ENCODE data around the gene ZNRD2. TPM values are rescaled to one million over a fixed set of nuclear protein-coding genes. Genes with fewer than 3 reads are reported as not detected.

ZNRD2 gene
- total RNA-seq, 1 donor from 2014 or later: 17.3 TPM

DNA sequence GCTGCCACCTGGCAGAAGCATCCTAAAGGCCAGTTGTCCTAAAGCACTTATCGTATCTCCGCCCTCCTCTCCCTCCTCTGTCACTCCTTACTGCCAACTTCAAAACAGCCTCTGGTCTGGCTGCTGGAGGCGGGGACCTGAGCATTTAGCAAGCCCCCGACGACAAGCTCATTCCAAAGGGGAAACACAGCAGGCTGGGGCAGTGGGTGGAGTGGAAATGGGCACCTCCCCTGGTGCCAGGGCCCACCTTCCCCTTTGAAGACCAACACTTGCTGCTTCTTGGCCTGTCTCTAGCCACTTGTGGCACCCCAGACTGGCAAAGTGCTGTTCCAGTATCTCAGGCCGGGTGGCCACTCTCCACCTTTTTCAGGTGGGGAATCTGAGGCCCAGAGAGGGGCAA is 40.1 kb downstream of the ZNRD2 start:
- no peak for DNase-seq (ENCODE audit: low spot score)

- peak; percentile 46 for DNase-seq (ENCODE audit: low spot score)
Measured at GRCh38 chr11:65611028-65611757, 40.9 kb downstream of the ZNRD2 start.

DNA sequence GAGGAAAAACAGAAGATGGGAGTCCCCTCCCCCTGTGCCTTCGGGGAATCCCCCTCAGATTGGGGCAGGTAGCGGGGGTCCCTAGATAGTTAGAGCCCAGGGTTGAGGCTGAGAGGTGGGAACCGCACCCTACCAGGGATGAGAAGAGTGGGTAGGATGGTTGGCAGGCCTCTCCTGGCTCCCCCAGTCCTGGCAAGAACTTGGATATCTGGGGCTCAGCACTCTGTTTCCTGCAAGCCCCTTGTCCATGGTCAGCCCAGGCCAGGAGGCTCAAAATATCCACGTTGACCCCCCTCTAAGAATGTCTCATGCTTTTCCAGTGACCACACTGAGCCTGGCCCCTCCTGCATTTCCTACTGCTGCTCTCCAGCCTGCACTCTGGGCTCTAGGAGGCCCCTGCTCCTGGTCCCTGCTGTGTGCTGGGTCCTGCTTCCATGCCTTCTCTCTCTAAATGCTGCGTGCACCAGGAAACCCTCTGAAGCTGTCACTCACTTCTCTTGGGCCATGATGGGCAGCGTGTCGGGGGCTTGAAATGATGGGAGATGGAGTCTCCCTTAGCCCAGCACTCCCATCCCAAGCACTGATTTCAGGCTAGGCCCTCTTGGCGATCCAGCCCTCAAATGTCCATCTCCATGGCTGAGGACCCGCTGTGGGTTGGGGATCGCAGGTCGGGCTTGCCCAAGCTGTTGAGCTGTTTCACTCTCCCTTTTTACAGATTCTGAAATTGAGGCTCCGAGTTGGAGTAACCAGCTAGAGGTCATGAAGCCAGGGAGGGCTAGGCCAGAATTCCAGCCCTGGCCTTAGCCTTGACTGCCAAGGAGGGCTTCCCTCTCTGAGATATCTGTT is 41.7 kb downstream of the ZNRD2 start:
- no peak for DNase-seq (ENCODE audit: low spot score)

- DNase-seq (ENCODE audit: low spot score): no peak
Measured at GRCh38 chr11:65612691-65613090, 42.4 kb downstream of the ZNRD2 start.

GRCh38 chr11:65613091-65613928 is 43.0 kb downstream of the ZNRD2 start:
- no peak for DNase-seq (ENCODE audit: low spot score)

DNA sequence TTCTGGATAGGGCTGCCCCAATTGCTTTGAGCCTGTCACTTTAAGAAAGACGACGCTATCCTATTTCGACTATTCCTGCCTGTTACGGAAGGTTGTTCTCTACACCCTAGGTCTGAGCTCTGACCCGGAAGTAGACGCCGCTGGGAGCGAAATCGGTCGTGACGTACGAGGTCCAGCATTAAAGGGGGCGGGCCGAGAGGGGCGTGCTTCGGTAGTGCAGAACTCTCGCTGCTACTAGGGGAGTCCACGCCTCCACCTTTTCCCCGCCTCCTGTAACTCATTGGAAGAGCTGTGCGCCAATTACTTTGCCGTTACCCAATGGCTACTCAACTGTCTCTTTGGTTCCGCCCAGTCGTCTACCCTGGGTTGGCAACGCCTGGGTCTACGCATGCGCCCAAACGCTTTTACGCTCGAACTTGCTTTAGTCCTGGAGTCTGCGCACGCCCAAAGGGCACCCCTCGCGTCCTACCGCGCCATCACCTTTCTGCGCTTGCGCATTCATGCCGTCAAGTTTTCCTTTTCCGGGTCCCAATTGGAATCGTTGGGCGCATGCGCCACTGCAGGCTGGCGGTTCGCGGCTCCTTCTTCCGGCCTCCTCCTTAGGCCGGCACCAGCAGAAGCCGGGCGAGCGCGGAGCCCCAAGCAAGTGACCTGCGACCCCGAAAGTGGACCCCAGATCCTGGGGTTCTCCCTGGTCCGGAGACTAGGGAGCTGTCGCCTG is 45.1 kb downstream of the ZNRD2 start, which contains the start of gene PCNX3:
Gene PCNX3 (plus strand): TSS at position 548 of the 721 bp plus-strand sequence. CDS start 536 bp downstream, outside the sequence.
- peak; percentile 100 for DNase-seq (ENCODE audit: low spot score)

DNA sequence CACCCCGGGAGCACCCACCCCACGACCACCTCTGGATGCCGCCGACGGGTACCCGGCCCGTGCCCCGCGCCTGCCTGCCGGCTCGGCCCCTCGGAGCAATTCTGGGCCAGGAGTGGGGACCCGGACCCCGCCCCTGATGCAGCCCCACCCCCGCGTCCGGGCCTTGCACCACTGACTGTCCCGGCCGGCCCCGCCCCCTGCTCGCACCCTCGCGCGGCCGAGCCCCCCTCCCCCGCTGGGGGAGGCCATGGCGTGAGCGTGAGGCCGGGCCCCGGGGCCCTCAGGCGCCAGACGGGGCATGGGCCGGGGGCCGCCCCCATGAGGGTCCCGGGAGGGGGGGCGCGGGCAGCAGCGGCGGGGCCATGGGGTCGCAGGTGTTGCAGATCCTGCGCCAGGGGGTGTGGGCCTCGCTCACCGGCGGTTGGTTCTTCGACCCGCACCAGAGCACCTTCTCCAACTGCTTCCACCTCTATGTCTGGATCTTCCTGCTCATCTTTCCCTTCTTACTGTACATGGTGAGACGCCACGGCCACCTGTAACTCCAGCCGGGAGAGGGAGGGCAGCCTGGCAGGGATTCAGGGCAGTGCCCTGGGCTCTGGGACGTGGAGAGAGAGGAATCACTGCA is 45.8 kb downstream of the ZNRD2 start:
- DNase-seq (ENCODE audit: low spot score): no peak

GRCh38 chr11:65616575-65617001 is 46.3 kb downstream of the ZNRD2 start:
- DNase-seq (ENCODE audit: low spot score): no peak

DNA sequence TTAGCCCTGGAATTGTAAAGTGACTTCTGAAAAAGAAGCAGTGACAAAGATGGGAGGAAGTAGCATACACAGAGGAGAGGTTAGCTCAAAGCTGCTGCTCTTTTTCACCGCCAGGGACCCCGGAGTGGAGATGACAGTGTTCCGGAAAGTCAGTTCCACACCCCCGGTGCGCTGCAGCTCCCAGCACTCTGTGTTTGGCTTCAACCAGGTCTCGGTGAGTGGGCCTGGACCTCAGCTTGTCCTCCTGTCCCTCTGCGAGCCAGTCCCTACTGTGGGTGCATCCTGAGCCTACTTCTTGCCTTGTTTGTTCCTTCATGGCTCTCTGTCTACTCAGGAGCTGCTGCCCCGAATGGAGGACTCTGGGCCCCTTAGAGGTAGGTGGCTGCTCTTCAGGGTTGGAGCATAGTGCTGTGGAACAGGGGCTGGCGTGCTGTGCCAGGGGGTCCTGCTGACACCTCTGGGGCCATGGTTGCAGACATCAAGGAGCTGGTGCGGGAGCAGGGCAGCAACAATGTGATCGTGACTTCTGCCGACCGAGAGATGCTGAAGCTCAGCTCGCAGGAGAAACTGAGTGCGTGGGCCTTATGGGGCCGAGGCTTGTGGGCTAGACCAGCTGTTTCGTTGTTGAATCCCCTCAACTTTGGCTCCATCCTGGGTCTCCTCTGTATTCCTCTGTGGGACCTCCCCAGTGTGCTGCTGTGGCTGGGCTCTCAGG is 47.0 kb downstream of the ZNRD2 start:
- DNase-seq (ENCODE audit: low spot score): no peak

DNA sequence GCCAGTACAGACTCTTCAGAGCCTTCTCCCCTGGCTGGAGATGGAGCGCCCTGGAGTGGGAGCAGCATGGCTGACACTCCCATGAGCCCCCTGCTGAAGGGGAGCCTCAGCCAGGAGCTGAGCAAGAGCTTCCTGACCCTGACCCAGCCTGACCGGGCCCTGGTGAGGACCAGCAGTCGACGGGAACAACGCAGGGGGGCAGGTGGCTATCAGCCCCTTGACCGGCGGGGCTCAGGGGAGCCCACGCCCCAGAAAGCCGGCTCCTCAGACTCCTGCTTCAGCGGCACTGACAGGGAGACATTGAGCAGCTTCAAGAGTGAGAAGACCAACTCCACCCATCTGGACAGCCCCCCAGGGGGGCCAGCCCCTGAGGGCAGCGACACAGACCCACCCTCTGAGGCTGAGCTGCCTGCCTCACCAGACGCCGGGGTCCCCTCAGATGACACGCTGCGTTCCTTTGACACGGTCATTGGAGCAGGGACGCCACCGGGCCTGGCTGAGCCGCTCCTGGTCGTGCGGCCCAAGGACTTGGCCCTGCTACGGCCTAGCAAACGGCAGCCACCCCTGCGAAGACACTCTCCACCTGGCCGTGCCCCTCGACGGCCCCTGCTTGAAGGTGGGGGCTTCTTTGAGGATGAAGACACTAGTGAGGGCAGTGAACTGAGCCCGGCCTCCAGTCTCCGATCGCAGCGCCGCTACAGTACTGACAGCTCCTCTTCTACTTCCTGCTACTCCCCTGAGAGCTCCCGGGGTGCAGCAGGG is 47.9 kb downstream of the ZNRD2 start:
- no peak for DNase-seq (ENCODE audit: low spot score)

GRCh38 chr11:65618763-65619162 is 48.5 kb downstream of the ZNRD2 start:
- no peak for DNase-seq (ENCODE audit: low spot score)

GRCh38 chr11:65619281-65619928 is 49.1 kb downstream of the ZNRD2 start:
- no peak for DNase-seq (ENCODE audit: low spot score)

- no peak for DNase-seq (ENCODE audit: low spot score)
Measured at GRCh38 chr11:65620666-65621065, 50.4 kb downstream of the ZNRD2 start.

GRCh38 chr11:65621460-65621859 is 51.2 kb downstream of the ZNRD2 start:
- DNase-seq (ENCODE audit: low spot score): no peak

Measured in umbilical cord (tissue), 2 donors.